Gastroesophageal sphincter (tissue), 3 donors: Measurements from ENCODE around the gene ZEB2.

ENCODE experiments used
- EP300 ChIP-seq: sonication (generic); formaldehyde crosslinking; IDR thresholded peaks from one replicate; pipeline ENCODE4 v1.6.1; 2017; ENCODE audit warnings: antibody characterized with exemption, mild to moderate bottlenecking
- POLR2A ChIP-seq, 2 donors: fragments of 450-650 bp; IDR thresholded peaks; one replicate each; pipeline ENCODE4 v1.6.1; 2017; ENCODE audit warnings: antibody characterized with exemption in 2 of 2, mild to moderate bottlenecking in 2 of 2, moderate library complexity in 1 of 2
- POLR2AphosphoS5 ChIP-seq: sonication (generic); formaldehyde crosslinking; IDR thresholded peaks from one replicate; pipeline ENCODE4 v1.6.1; 2017; ENCODE audit warnings: antibody characterized with exemption
- TF ChIP-seq, protein P1 (sequence below), 4 experiments: fragments of 200-600 bp in 2 of 4; fragments of 450-650 bp in 2 of 4; sonication (generic) in 1 of 4; IDR thresholded peaks; one replicate each; pipeline ENCODE4 v1.5.1; 2017 to 2019; ENCODE audit warnings: antibody characterized with exemption in 4 of 4, mild to moderate bottlenecking in 2 of 4, moderate library complexity in 2 of 4

DNA sequence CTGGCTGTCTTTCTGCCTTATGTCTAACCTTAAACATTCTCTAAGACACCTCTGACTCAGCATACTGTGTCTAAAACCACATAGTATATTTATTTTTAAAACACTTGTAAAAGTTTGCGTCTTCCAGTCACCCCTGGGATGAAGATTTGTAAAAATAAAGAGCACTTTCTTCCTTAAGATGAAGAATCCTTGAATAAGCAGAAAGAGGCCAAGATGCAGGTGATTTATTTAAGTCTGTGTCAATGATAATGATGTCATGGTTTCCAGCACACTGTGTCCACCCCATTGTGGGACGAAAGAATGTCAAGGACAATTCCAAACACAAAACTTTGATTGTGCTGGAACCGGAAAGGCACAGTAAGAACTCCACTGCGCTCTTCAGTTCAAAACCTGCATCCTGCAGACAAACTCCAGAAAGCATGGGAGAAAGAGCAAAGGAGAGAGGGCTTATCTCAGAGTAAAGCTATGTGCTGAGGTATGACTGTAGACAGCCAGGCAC is 92.9 kb downstream of the ZEB2 start:
- TF ChIP-seq POLR2A (IDR thresholded peaks at IDR 0.05) (no peak), POLR2AphosphoS5 (peak; percentile 43), EP300 (no peak)
- TF ChIP-seq, protein P1, sequence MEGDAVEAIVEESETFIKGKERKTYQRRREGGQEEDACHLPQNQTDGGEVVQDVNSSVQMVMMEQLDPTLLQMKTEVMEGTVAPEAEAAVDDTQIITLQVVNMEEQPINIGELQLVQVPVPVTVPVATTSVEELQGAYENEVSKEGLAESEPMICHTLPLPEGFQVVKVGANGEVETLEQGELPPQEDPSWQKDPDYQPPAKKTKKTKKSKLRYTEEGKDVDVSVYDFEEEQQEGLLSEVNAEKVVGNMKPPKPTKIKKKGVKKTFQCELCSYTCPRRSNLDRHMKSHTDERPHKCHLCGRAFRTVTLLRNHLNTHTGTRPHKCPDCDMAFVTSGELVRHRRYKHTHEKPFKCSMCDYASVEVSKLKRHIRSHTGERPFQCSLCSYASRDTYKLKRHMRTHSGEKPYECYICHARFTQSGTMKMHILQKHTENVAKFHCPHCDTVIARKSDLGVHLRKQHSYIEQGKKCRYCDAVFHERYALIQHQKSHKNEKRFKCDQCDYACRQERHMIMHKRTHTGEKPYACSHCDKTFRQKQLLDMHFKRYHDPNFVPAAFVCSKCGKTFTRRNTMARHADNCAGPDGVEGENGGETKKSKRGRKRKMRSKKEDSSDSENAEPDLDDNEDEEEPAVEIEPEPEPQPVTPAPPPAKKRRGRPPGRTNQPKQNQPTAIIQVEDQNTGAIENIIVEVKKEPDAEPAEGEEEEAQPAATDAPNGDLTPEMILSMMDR (IDR thresholded peaks at IDR 0.05): no peak
